Measurements from ENCODE around the gene FGF2.
"Not testable (repeated sequence)": the region's sequence is repeated elsewhere in the genome, so short reads cannot be mapped to it uniquely, and the experiment has no call there.

The FGF2 gene

GRCh38 chr4:122826553-122827257, at the start of gene FGF2:
FGF2 (plus strand) TSS chr4:122826831; CDS start chr4:122827175, 344 bp downstream.
- Histone ChIP-seq H3K4me3 (peak within 1 kb of the TSS; percentile 38 to 65 (median 58)), H3K27ac (peak within 1 kb of the TSS in 19 of 21 experiments; percentile 1 to 85 (median 64))

GRCh38 chr4:122776916-122777315, 49.7 kb upstream of the FGF2 start:
- H3K4me3 ChIP-seq: no peak overlapping the region

GRCh38 chr4:122777846-122778673, 48.6 kb upstream of the FGF2 start:
- Histone ChIP-seq H3K4me3 (no peak overlapping the region), H3K27ac (no peak overlapping the region)

More at GRCh38 chr4:122776916-122777315, 49.7 kb upstream of the FGF2 start:
- no peak overlapping the region for H3K27ac ChIP-seq

- no peak overlapping the region for H3K4me3 ChIP-seq
- no peak overlapping the region for H3K27ac ChIP-seq
Observed at GRCh38 chr4:122781486-122781885, 45.1 kb upstream of the FGF2 start.

GRCh38 chr4:122783301-122784215, 43.1 kb upstream of the FGF2 start:
- Histone ChIP-seq H3K27ac (peak overlapping the region in 1 of 21 experiments; percentile 9), H3K4me3 (no peak overlapping the region)

GRCh38 chr4:122784261-122784660, 42.4 kb upstream of the FGF2 start:
- no peak overlapping the region for H3K4me3 ChIP-seq
- no peak overlapping the region for H3K27ac ChIP-seq

- Histone ChIP-seq H3K4me3 (no peak overlapping the region), H3K27ac (no peak overlapping the region)
Observed at GRCh38 chr4:122785099-122785498, 41.5 kb upstream of the FGF2 start.

- H3K4me3 ChIP-seq, H3K27ac ChIP-seq: not testable (repeated sequence)
Observed at GRCh38 chr4:122786296-122786695, 40.3 kb upstream of the FGF2 start.

GRCh38 chr4:122786920-122787319, 39.7 kb upstream of the FGF2 start:
- H3K27ac ChIP-seq, H3K4me3 ChIP-seq: not testable (repeated sequence)

GRCh38 chr4:122787940-122788339, 38.7 kb upstream of the FGF2 start:
- no peak overlapping the region for H3K27ac ChIP-seq

GRCh38 chr4:122788935-122789334, 37.7 kb upstream of the FGF2 start:
- Histone ChIP-seq H3K27ac (no peak overlapping the region), H3K4me3 (no peak overlapping the region)

More at GRCh38 chr4:122787940-122788339, 38.7 kb upstream of the FGF2 start:
- no peak overlapping the region for H3K4me3 ChIP-seq

- H3K4me3 ChIP-seq: no peak overlapping the region
Observed at GRCh38 chr4:122793811-122794210, 32.8 kb upstream of the FGF2 start.

GRCh38 chr4:122796801-122797404, 29.7 kb upstream of the FGF2 start:
- H3K4me3 ChIP-seq: no peak overlapping the region
- peak overlapping the region in 13 of 21 experiments; percentile 1 to 81 (median 64) for H3K27ac ChIP-seq

More at GRCh38 chr4:122793811-122794210, 32.8 kb upstream of the FGF2 start:
- no peak overlapping the region for H3K27ac ChIP-seq

- no peak overlapping the region for H3K4me3 ChIP-seq
- peak overlapping the region in 17 of 21 experiments; percentile 1 to 81 (median 61) for H3K27ac ChIP-seq
Observed at GRCh38 chr4:122797405-122798094, 29.1 kb upstream of the FGF2 start.

- peak overlapping the region in 16 of 21 experiments; percentile 1 to 81 (median 62) for H3K27ac ChIP-seq
- no peak overlapping the region for H3K4me3 ChIP-seq
Observed at GRCh38 chr4:122798101-122798500, 28.5 kb upstream of the FGF2 start.

- Histone ChIP-seq H3K27ac (peak overlapping the region in 10 of 21 experiments; percentile 21 to 81 (median 58)), H3K4me3 (no peak overlapping the region)
Observed at GRCh38 chr4:122798917-122799316, 27.7 kb upstream of the FGF2 start.

GRCh38 chr4:122803788-122804208, 22.8 kb upstream of the FGF2 start:
- Histone ChIP-seq H3K27ac (no peak overlapping the region), H3K4me3 (no peak overlapping the region)

- no peak overlapping the region for H3K27ac ChIP-seq
- no peak overlapping the region for H3K4me3 ChIP-seq
Observed at GRCh38 chr4:122806981-122807679, 19.5 kb upstream of the FGF2 start.

All from skin epidermis (tissue), 12 donors.